ENCODE results near the gene DNAJC7. TPM values are rescaled to one million over a fixed set of nuclear protein-coding genes. Genes with fewer than 3 reads are reported as not detected.

The DNAJC7 gene
- total and polyA plus RNA-seq, 9 of the 15 experiments (the other 6 are each of a cell fraction or from before 2014, with no cell fraction given): 85.8 to 262 (median 157) TPM

DNA sequence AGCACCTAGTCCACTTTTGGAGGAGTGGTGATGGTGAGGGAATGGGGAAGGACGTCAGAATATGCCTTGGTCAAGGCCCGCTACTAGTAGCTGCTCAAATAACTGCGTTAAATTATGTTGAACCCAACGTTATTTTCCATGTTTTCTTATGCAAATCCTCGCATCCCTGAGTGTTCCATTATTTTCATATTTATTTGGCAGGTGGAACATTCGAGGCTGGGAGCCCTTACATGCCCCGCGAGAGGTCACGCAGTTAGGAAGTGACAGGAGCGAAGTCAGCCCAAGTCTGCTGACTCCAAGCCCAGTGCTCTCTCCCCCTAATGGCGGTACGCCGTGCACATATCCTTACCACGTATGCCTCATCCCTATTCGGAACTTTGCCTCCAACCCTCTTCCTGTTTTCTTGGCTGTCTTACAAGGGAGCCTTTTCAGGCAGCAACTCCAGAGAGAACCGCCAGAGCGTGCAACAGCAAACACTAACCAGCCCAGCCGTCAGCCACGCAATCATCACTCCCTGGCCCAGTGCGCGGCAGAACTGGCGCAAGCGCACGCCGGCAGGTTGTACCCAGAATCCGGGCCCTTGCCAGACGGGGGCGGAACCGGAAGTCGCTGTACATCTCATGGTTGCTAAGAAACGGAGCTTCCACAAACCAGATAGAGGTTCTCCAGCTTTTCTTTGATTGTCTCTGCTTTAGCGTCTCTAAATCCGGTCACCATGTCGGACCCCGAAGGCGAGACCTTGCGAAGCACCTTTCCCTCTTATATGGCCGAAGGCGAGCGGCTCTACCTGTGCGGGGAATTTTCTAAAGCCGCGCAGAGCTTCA lies 87.0 kb downstream of the DNAJC7 start, which contains the start of gene ODAD4 (continued):
- no peak for TF ChIP-seq MEF2A (IDR thresholded peaks at IDR 0.05; ENCODE audit: control insufficient read depth, low read depth, low read length)
- no peak for TF ChIP-seq ZNF785 (CRISPR knock-in tag; IDR thresholded peaks at IDR 0.05)
- no peak for TF ChIP-seq KHSRP (IDR thresholded peaks at IDR 0.05)
- peak; percentile 49 for TF ChIP-seq TAF9B (IDR thresholded peaks at IDR 0.05; ENCODE audit: partially characterized antibody)
- TF ChIP-seq, protein P1, sequence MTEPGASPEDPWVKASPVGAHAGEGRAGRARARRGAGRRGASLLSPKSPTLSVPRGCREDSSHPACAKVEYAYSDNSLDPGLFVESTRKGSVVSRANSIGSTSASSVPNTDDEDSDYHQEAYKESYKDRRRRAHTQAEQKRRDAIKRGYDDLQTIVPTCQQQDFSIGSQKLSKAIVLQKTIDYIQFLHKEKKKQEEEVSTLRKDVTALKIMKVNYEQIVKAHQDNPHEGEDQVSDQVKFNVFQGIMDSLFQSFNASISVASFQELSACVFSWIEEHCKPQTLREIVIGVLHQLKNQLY (CRISPR knock-in tag; conservative IDR thresholded peaks at IDR 0.05): no peak
- TF ChIP-seq ETV1 (tag; conservative IDR thresholded peaks at IDR 0.05; ENCODE audit: low read depth): peak; percentile 59
- TF ChIP-seq, protein P2, sequence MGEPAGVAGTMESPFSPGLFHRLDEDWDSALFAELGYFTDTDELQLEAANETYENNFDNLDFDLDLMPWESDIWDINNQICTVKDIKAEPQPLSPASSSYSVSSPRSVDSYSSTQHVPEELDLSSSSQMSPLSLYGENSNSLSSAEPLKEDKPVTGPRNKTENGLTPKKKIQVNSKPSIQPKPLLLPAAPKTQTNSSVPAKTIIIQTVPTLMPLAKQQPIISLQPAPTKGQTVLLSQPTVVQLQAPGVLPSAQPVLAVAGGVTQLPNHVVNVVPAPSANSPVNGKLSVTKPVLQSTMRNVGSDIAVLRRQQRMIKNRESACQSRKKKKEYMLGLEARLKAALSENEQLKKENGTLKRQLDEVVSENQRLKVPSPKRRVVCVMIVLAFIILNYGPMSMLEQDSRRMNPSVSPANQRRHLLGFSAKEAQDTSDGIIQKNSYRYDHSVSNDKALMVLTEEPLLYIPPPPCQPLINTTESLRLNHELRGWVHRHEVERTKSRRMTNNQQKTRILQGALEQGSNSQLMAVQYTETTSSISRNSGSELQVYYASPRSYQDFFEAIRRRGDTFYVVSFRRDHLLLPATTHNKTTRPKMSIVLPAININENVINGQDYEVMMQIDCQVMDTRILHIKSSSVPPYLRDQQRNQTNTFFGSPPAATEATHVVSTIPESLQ (CRISPR knock-in tag; IDR thresholded peaks at IDR 0.05): no peak
- TF ChIP-seq, protein P3, sequence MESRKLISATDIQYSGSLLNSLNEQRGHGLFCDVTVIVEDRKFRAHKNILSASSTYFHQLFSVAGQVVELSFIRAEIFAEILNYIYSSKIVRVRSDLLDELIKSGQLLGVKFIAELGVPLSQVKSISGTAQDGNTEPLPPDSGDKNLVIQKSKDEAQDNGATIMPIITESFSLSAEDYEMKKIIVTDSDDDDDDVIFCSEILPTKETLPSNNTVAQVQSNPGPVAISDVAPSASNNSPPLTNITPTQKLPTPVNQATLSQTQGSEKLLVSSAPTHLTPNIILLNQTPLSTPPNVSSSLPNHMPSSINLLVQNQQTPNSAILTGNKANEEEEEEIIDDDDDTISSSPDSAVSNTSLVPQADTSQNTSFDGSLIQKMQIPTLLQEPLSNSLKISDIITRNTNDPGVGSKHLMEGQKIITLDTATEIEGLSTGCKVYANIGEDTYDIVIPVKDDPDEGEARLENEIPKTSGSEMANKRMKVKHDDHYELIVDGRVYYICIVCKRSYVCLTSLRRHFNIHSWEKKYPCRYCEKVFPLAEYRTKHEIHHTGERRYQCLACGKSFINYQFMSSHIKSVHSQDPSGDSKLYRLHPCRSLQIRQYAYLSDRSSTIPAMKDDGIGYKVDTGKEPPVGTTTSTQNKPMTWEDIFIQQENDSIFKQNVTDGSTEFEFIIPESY (CRISPR knock-in tag; IDR thresholded peaks at IDR 0.05): no peak; the same call in 1 of the 2 replicates
- no peak; the same call in 1 of the 2 replicates for TF ChIP-seq ETV5 (CRISPR knock-in tag; IDR thresholded peaks at IDR 0.05; ENCODE audit: low read depth)
- peak; percentile 83 for TF ChIP-seq POLR2AphosphoS5 (IDR thresholded peaks at IDR 0.05; ENCODE audit: control insufficient read depth, insufficient read depth, low read depth, low read length)
- no peak for TF ChIP-seq POU5F1 (IDR thresholded peaks at IDR 0.05; ENCODE audit: borderline replicate concordance, low read depth, low read length, partially characterized antibody)
- TF ChIP-seq ZNF217 (CRISPR knock-in tag; IDR thresholded peaks at IDR 0.05): no peak
- no peak for TF ChIP-seq NFIX (CRISPR knock-in tag; IDR thresholded peaks at IDR 0.05; ENCODE audit: low read depth)
- no peak for TF ChIP-seq ZNF507 (tag; conservative IDR thresholded peaks at IDR 0.05)
- no peak for TF ChIP-seq ZNF311 (CRISPR knock-in tag; IDR thresholded peaks at IDR 0.05)
- no peak for TF ChIP-seq ZNF76 (CRISPR knock-in tag; IDR thresholded peaks at IDR 0.05; ENCODE audit: borderline replicate concordance)
